HepG2 (cell line): ENCODE measurements around the gene PET100. TPM values are rescaled to one million over a fixed set of nuclear protein-coding genes. Genes with fewer than 3 reads are reported as not detected.

Source experiments
- ARID3A ChIP-seq: IDR thresholded peaks from 2 replicates; pipeline ENCODE4 v1.6.1; 2012; ENCODE audit warnings: low read depth, low read length, improper control_type of control experiment
- ELF4 ChIP-seq: sonication (generic); formaldehyde crosslinking; IDR thresholded peaks from 2 replicates; pipeline ENCODE4 v1.5.0; 2020; ENCODE audit warnings: missing genetic modification reagents, mild to moderate bottlenecking, moderate library complexity, borderline replicate concordance
- HINFP ChIP-seq: sonication (generic); formaldehyde crosslinking; IDR thresholded peaks from 2 replicates; pipeline ENCODE4 v1.4.0; 2020; ENCODE audit warnings: low read depth, mild to moderate bottlenecking, missing genetic modification reagents
- HNF4A ChIP-seq: sonication (generic); formaldehyde crosslinking; IDR thresholded peaks from 2 replicates; pipeline ENCODE4 v1.4.0; 2020; ENCODE audit warnings: missing genetic modification reagents
- KMT2B ChIP-seq: IDR thresholded peaks from 2 replicates; pipeline ENCODE4 v1.6.1; 2016; ENCODE audit warnings: missing genetic modification reagents, missing compliant biosample characterization
- NR1H2 ChIP-seq: sonication (generic); formaldehyde crosslinking; IDR thresholded peaks from 2 replicates; pipeline ENCODE4 v1.8.1; 2022; ENCODE audit warnings: low read depth, missing genetic modification reagents, borderline replicate concordance
- POLR2AphosphoS5 ChIP-seq: IDR thresholded peaks from 2 replicates; pipeline ENCODE4 v1.6.1; 2012; ENCODE audit warnings: low read depth, low read length
- TBX3 ChIP-seq: fragments of 450-650 bp; IDR thresholded peaks from 2 replicates; pipeline ENCODE4 v1.6.1; 2017; ENCODE audit warnings: antibody characterized with exemption, mild to moderate bottlenecking, inconsistent platforms, borderline replicate concordance
- TCF7 ChIP-seq: sonication (generic); IDR thresholded peaks from 2 replicates; pipeline ENCODE4 v1.6.1; 2016; ENCODE audit warnings: antibody characterized with exemption, low read depth
- XBP1 ChIP-seq: sonication (generic); formaldehyde crosslinking; IDR thresholded peaks from 2 replicates; pipeline ENCODE4 v1.5.0; 2020; ENCODE audit warnings: missing genetic modification reagents
- ZBTB10 ChIP-seq: sonication (generic); formaldehyde crosslinking; IDR thresholded peaks from 2 replicates; pipeline ENCODE4 v1.4.0; 2020; ENCODE audit warnings: missing genetic modification reagents, borderline replicate concordance
- ZNF362 ChIP-seq: sonication (generic); formaldehyde crosslinking; IDR thresholded peaks from 2 replicates; pipeline ENCODE4 v1.4.0; 2020; ENCODE audit warnings: missing genetic modification reagents, mild to moderate bottlenecking, borderline replicate concordance
- ZNF501 ChIP-seq: sonication (generic); formaldehyde crosslinking; IDR thresholded peaks from 2 replicates; pipeline ENCODE4 v1.5.1; 2020; ENCODE audit warnings: mild to moderate bottlenecking, moderate library complexity, missing genetic modification reagents
- ZNF672 ChIP-seq: sonication (generic); formaldehyde crosslinking; IDR thresholded peaks from 2 replicates; pipeline ENCODE4 v1.8.1; 2022; ENCODE audit warnings: missing genetic modification reagents
- polyA plus RNA-seq, 8 experiments: library from polyadenylated mRNA; depleted of rRNA in 3 of 8; stranded (reverse) in 7 of 8; unstranded in 1 of 8; fragments of >200 nt; fragmentation: Illumina TruSeq in 4 of 8; extraction: Trizol in 4 of 8; gene quantifications; 2 replicates each; pipeline versions ENCODE4 v1.2.1 to v1.2.3, GENCODE V29; 2011 to 2016; ENCODE audit warnings: low read depth in 4 of 8, missing spikeins in 1 of 8, mixed read lengths in 1 of 8; ENCODE audit not compliant: insufficient read depth in 1 of 8
- total RNA-seq, 5 experiments: library from RNA; depleted of rRNA; stranded (reverse); fragments of >200 nt; fragmentation: Illumina TruSeq; extraction: Trizol; gene quantifications; 2 replicates each; pipeline ENCODE4 v1.2.3, GENCODE V29; 2016; ENCODE audit warnings: low read depth in 1 of 5
- TF ChIP-seq, protein P1 (sequence below), 2 experiments: IDR thresholded peaks; 2 replicates each; pipeline ENCODE4 v1.6.1; 2011 to 2012; ENCODE audit warnings: low read length in 2 of 2, borderline replicate concordance in 1 of 2, low read depth in 1 of 2, mild to moderate bottlenecking in 1 of 2, moderate library complexity in 1 of 2
- TF ChIP-seq, protein P2 (sequence below): sonication (generic); formaldehyde crosslinking; conservative IDR thresholded peaks from 2 replicates; pipeline ENCODE4 v1.4.0; 2020; ENCODE audit warnings: missing genetic modification reagents

The PET100 gene
- total and polyA plus RNA-seq, 2 of the 13 experiments (the other 11 are each of a cell fraction or from before 2014, with no cell fraction given): 22.3 to 66.5 TPM

GRCh38 chr19:7652061-7652641, 22.6 kb downstream of the PET100 start (continued):
- TF ChIP-seq ARID3A: peak; percentile 63; the same call in 1 of the 2 replicates
- no peak for TF ChIP-seq HINFP (CRISPR knock-in tag)
- 0 out of 2 replicates have a peak, but pooled peaks have one; percentile 10 for TF ChIP-seq ZNF362 (CRISPR knock-in tag)
- peak; percentile 92; the same call in 1 of the 2 replicates for TF ChIP-seq TBX3
- no peak for TF ChIP-seq ZNF672 (CRISPR knock-in tag)
- peak; percentile 78 for TF ChIP-seq ZNF501 (CRISPR knock-in tag)
- no peak for TF ChIP-seq POLR2AphosphoS5
- TF ChIP-seq, protein P1, sequence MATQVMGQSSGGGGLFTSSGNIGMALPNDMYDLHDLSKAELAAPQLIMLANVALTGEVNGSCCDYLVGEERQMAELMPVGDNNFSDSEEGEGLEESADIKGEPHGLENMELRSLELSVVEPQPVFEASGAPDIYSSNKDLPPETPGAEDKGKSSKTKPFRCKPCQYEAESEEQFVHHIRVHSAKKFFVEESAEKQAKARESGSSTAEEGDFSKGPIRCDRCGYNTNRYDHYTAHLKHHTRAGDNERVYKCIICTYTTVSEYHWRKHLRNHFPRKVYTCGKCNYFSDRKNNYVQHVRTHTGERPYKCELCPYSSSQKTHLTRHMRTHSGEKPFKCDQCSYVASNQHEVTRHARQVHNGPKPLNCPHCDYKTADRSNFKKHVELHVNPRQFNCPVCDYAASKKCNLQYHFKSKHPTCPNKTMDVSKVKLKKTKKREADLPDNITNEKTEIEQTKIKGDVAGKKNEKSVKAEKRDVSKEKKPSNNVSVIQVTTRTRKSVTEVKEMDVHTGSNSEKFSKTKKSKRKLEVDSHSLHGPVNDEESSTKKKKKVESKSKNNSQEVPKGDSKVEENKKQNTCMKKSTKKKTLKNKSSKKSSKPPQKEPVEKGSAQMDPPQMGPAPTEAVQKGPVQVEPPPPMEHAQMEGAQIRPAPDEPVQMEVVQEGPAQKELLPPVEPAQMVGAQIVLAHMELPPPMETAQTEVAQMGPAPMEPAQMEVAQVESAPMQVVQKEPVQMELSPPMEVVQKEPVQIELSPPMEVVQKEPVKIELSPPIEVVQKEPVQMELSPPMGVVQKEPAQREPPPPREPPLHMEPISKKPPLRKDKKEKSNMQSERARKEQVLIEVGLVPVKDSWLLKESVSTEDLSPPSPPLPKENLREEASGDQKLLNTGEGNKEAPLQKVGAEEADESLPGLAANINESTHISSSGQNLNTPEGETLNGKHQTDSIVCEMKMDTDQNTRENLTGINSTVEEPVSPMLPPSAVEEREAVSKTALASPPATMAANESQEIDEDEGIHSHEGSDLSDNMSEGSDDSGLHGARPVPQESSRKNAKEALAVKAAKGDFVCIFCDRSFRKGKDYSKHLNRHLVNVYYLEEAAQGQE (IDR thresholded peaks at IDR 0.05; ENCODE audit: borderline replicate concordance in 1 of 2, low read depth in 1 of 2, low read length in 2 of 2): peak in 1 of 2 experiments; percentile 37; a peak in 1 of 4 replicates
- TF ChIP-seq HNF4A (CRISPR knock-in tag): peak; percentile 67
- TF ChIP-seq XBP1 (CRISPR knock-in tag): no peak
- TF ChIP-seq, protein P2, sequence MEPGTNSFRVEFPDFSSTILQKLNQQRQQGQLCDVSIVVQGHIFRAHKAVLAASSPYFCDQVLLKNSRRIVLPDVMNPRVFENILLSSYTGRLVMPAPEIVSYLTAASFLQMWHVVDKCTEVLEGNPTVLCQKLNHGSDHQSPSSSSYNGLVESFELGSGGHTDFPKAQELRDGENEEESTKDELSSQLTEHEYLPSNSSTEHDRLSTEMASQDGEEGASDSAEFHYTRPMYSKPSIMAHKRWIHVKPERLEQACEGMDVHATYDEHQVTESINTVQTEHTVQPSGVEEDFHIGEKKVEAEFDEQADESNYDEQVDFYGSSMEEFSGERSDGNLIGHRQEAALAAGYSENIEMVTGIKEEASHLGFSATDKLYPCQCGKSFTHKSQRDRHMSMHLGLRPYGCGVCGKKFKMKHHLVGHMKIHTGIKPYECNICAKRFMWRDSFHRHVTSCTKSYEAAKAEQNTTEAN: no peak
- TF ChIP-seq NR1H2 (CRISPR knock-in tag): no peak
- no peak for TF ChIP-seq ELF4
- TF ChIP-seq KMT2B (CRISPR knock-in tag): no peak
- TF ChIP-seq TCF7: peak; percentile 98
- no peak for TF ChIP-seq ZBTB10 (CRISPR knock-in tag)
